Thoracic aorta (tissue), 2 donors: ENCODE results near the gene EXOC6. TPM values are rescaled to one million over a fixed set of nuclear protein-coding genes. Genes with fewer than 3 reads are reported as not detected.

Experiments used
- ATAC-seq: fragments of 150-250 bp; one replicate; pipeline ENCODE4 v1.8.0; 2017; ENCODE audit warnings: low read depth; ENCODE audit not compliant: insufficient number of reproducible peaks, low FRiP score
- DNase-seq: peaks from one replicate; pipeline ENCODE4 v3.0.0-alpha.2; 2020; ENCODE audit warnings: low spot score
- H3K27ac ChIP-seq, 2 donors: fragments of 200-600 bp; sonication (generic); 1 replicate in 1 of 2; 2 replicates in 1 of 2; pipeline ENCODE4 v1.5.1; 2016; ENCODE audit warnings: mild to moderate bottlenecking in 2 of 2, moderate library complexity in 2 of 2
- H3K27me3 ChIP-seq: fragments of 200-600 bp; sonication (generic); replicated peaks from 2 replicates; pipeline ENCODE4 v1.6.0; 2016; ENCODE audit warnings: mild to moderate bottlenecking; ENCODE audit not compliant: insufficient read depth
- H3K36me3 ChIP-seq: fragments of 200-600 bp; sonication (generic); one replicate; pipeline ENCODE4 v1.5.1; 2016
- H3K4me1 ChIP-seq, 2 donors: fragments of 200-600 bp; sonication (generic); 1 replicate in 1 of 2; 2 replicates in 1 of 2; pipeline versions ENCODE4 v1.5.1 to v1.6.0; 2016; ENCODE audit warnings: low read depth in 2 of 2, mild to moderate bottlenecking in 1 of 2; ENCODE audit not compliant: control insufficient read depth in 1 of 2
- H3K4me3 ChIP-seq: fragments of 200-600 bp; sonication (generic); 2 replicates; pipeline ENCODE4 v1.5.1; 2016; ENCODE audit warnings: mild to moderate bottlenecking
- H3K9me3 ChIP-seq: fragments of 200-600 bp; sonication (generic); 2 replicates; pipeline ENCODE4 v1.5.1; 2016
- CTCF ChIP-seq: fragments of 200-600 bp; sonication (generic); IDR thresholded peaks from one replicate; pipeline ENCODE4 v1.5.1; 2019; ENCODE audit warnings: antibody characterized with exemption
- total RNA-seq, 2 donors: library from RNA; depleted of rRNA; stranded (reverse); fragments of >200 nt; gene quantifications; one replicate each; pipeline versions ENCODE4 v1.1.0 to v1.2.3, GENCODE V29; 2016

The EXOC6 gene
- total RNA-seq, 2 donors from 2014 or later = 13.3 to 16.8 TPM

DNA sequence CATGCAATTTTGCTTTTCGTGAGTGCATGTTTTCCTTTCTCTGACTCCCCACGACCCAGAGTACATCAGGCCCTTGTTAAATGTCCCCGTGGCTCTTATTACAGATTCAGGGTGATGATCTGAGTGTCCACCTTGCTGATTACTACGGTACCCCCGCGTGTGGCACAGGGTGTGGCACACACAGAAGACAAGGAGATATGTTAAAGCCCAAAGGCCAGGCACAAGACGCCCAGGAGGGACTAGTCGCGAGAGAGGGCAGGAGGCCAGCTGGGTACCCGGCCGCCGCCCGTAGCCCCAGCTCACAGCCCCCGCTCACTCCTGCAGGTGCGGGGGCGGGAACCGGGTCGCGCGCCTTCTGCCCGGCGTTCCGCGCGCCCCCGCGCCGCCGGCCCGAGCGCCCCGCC, 281 bp upstream of the EXOC6 start:
- no peaks in the 10 kb centered on the region for H3K27me3 ChIP-seq
- no peaks in the 10 kb centered on the region for H3K9me3 ChIP-seq
- TF ChIP-seq CTCF = no peak
- ATAC-seq (no peak), DNase-seq (no peak)
- peak overlapping the region; percentile 98 for H3K4me3 ChIP-seq
- peaks cover 12% of the 10 kb centered on the region in 2 donors for H3K4me1 ChIP-seq
- no peak overlapping the region for H3K27ac ChIP-seq
- no peaks in the 10 kb centered on the region for H3K36me3 ChIP-seq

DNA sequence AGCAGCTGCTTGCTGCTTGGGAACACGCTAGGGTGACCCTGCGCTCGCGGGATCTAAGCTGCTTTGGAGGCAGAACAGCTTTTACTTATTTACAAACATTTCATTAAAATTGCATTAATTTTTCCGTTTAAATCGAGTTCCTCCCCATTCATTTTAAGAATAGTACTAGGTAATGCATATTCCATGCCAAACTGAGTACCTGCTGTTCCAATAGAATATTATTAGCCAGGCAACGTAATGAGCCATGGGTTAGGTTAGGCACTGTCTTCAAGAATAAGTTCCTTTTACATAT, 860 bp downstream of the EXOC6 start:
- no peak for TF ChIP-seq CTCF
- Histone ChIP-seq H3K27me3 (no peaks in the 10 kb centered on the region), H3K27ac (peak overlapping the region in 1 of 2 donors; percentile 70), H3K9me3 (no peaks in the 10 kb centered on the region), H3K4me3 (peak overlapping the region; percentile 98), H3K4me1 (peaks cover 12% of the 10 kb centered on the region in 2 donors), H3K36me3 (no peaks in the 10 kb centered on the region)
- DNase-seq (no peak), ATAC-seq (no peak)

- no peak overlapping the region for H3K27ac ChIP-seq
- no peak for TF ChIP-seq CTCF
- no peak for DNase-seq
- no peak for ATAC-seq
- no peaks in the 10 kb centered on the region for H3K27me3 ChIP-seq
- H3K4me3 ChIP-seq = peak overlapping the region; percentile 98
- no peaks in the 10 kb centered on the region for H3K9me3 ChIP-seq
- peaks cover 12% of the 10 kb centered on the region in 2 donors for H3K4me1 ChIP-seq
- no peaks in the 10 kb centered on the region for H3K36me3 ChIP-seq
Observed at GRCh38 chr10:92849576-92850090, 1.3 kb downstream of the EXOC6 start.

GRCh38 chr10:92850185-92850584, 1.9 kb downstream of the EXOC6 start:
- no peak overlapping the region for H3K4me3 ChIP-seq
- no peaks in the 10 kb centered on the region for H3K9me3 ChIP-seq
- H3K27ac ChIP-seq = no peak overlapping the region
- DNase-seq (no peak), ATAC-seq (no peak)
- H3K4me1 ChIP-seq = peaks cover 12% of the 10 kb centered on the region in 2 donors
- H3K27me3 ChIP-seq = no peaks in the 10 kb centered on the region
- no peak for TF ChIP-seq CTCF
- H3K36me3 ChIP-seq = no peaks in the 10 kb centered on the region

- H3K4me3 ChIP-seq = no peak overlapping the region
- no peaks in the 10 kb centered on the region for H3K27me3 ChIP-seq
- no peak for TF ChIP-seq CTCF
- DNase-seq = no peak
- no peak for ATAC-seq
- no peak overlapping the region for H3K27ac ChIP-seq
- H3K36me3 ChIP-seq = no peaks in the 10 kb centered on the region
- H3K9me3 ChIP-seq = no peaks in the 10 kb centered on the region
- H3K4me1 ChIP-seq = peaks cover 12% of the 10 kb centered on the region in 2 donors
Observed at GRCh38 chr10:92851003-92851402, 2.7 kb downstream of the EXOC6 start.
